DMS53 treated with DMSO at 0.1 percent for 48 hours (cell line): ENCODE data around the gene KLHL40.

Source experiments
- DNase-seq: peaks from one replicate; lab custom pipeline; 2025; ENCODE audit not compliant: unreplicated experiment; lab: John Stamatoyannopoulos, UW

Gene KLHL40

GRCh38 chr3:42657675-42658074 is 27.7 kb upstream of the KLHL40 start:
- DNase-seq, result no peak

- no peak for DNase-seq
These were observed 27.1 kb upstream of the KLHL40 start for GRCh38 chr3:42658091-42658770.

GRCh38 chr3:42658771-42659390 is 26.5 kb upstream of the KLHL40 start:
- DNase-seq, result no peak

GRCh38 chr3:42659451-42660130 is 25.7 kb upstream of the KLHL40 start:
- DNase-seq, result no peak

GRCh38 chr3:42660131-42660715 is 25.1 kb upstream of the KLHL40 start:
- no peak for DNase-seq

- no peak for DNase-seq
These were observed 24.4 kb upstream of the KLHL40 start for GRCh38 chr3:42660898-42661297.

- no peak for DNase-seq
These were observed 23.7 kb upstream of the KLHL40 start for GRCh38 chr3:42661593-42662022.

- DNase-seq, result no peak
These were observed 23.1 kb upstream of the KLHL40 start for GRCh38 chr3:42662037-42662812.

- DNase-seq, result no peak
These were observed 22.4 kb upstream of the KLHL40 start for GRCh38 chr3:42662813-42663535.

GRCh38 chr3:42663581-42664437 is 21.5 kb upstream of the KLHL40 start:
- no peak for DNase-seq

GRCh38 chr3:42664438-42664803 is 20.9 kb upstream of the KLHL40 start:
- no peak for DNase-seq

GRCh38 chr3:42665050-42665878 is 20.1 kb upstream of the KLHL40 start:
- no peak for DNase-seq

- no peak for DNase-seq
These were observed 19.3 kb upstream of the KLHL40 start for GRCh38 chr3:42666022-42666421.

GRCh38 chr3:42666577-42666998 is 18.7 kb upstream of the KLHL40 start:
- no peak for DNase-seq

- DNase-seq, result no peak
These were observed 18.2 kb upstream of the KLHL40 start for GRCh38 chr3:42667096-42667522.

- no peak for DNase-seq
These were observed 17.6 kb upstream of the KLHL40 start for GRCh38 chr3:42667523-42668412.

GRCh38 chr3:42668413-42668760 is 16.9 kb upstream of the KLHL40 start:
- no peak for DNase-seq

- no peak for DNase-seq
These were observed 16.5 kb upstream of the KLHL40 start for GRCh38 chr3:42668793-42669217.
